ENCODE results near the gene EGFL7. TPM values are rescaled to one million over a fixed set of nuclear protein-coding genes. Genes with fewer than 3 reads are reported as not detected.
A peak's percentile ranks its signal among the peaks of the same experiment; 100 is the strongest.

Gene EGFL7
- total RNA-seq, 1 experiment from 2014 or later: 87.3 TPM

- Histone ChIP-seq H3K36me3 (replicated peaks; ENCODE audit: control insufficient read depth, insufficient read depth, low read length) (no peaks in the 10 kb centered on the region; the same call in 1 of the 2 replicates), H3K27me3 (ENCODE audit: control insufficient read depth, insufficient read depth, low read length) (no peaks in the 10 kb centered on the region), H3K4me3 (ENCODE audit: insufficient read depth, low read depth, low read length) (no peak overlapping the region)
- no peak for DNase-seq
These were observed 6.5 kb downstream of the EGFL7 start for GRCh38 chr9:136668983-136669790.

DNA sequence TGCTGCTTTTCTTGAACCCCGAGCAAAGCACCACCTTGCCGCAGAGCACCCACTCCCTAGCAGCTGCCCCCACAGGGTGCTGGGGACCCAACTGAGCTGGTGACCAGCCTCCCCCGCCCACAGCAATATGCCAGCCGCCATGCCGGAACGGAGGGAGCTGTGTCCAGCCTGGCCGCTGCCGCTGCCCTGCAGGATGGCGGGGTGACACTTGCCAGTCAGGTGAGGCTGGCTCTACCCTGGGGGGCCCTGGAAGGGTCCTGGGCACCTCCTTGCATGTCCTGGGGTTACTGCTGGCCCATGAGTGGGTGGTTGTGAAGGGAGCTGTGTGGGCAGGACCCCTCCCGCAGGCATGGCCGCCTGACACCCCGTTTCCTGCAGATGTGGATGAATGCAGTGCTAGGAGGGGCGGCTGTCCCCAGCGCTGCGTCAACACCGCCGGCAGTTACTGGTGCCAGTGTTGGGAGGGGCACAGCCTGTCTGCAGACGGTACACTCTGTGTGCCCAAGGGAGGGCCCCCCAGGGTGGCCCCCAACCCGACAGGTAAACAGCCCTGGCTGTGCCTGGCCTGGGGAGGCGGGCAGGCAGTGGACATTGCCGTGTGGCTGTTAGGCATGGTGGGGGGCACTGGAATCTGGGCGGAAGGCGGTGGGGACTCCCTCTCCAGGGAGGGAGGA lies 7.2 kb downstream of the EGFL7 start:
- Histone ChIP-seq H3K36me3 (replicated peaks; ENCODE audit: control insufficient read depth, insufficient read depth, low read length) (no peaks in the 10 kb centered on the region; the same call in 1 of the 2 replicates), H3K4me3 (ENCODE audit: insufficient read depth, low read depth, low read length) (no peak overlapping the region), H3K27me3 (ENCODE audit: control insufficient read depth, insufficient read depth, low read length) (no peaks in the 10 kb centered on the region)
- peak; percentile 63 for DNase-seq

GRCh38 chr9:136670576-136671253 lies 8.0 kb downstream of the EGFL7 start:
- Histone ChIP-seq H3K4me3 (ENCODE audit: insufficient read depth, low read depth, low read length) (no peak overlapping the region), H3K27me3 (ENCODE audit: control insufficient read depth, insufficient read depth, low read length) (no peaks in the 10 kb centered on the region), H3K36me3 (replicated peaks; ENCODE audit: control insufficient read depth, insufficient read depth, low read length) (no peaks in the 10 kb centered on the region; the same call in 1 of the 2 replicates)
- DNase-seq: peak; percentile 69

DNA sequence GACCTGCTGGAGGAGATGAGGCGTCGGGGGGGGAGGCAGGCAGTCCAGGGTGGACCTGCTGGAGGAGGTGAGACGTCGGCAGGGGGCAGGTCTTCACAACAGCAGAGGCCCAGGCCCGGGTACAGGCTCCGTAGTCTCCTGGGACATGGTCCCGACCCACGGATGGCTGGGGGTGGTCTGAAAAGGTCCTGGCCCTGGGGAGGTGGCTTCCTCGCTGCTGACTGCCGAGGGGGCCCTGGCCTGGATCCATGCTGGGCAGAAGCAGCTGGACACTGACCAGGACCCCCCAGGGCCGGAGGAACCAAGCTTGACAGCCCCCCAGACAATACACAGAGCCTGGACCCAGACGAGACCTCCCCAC lies 8.5 kb downstream of the EGFL7 start:
- DNase-seq: no peak
- H3K4me3 ChIP-seq (ENCODE audit: insufficient read depth, low read depth, low read length): no peak overlapping the region
- H3K27me3 ChIP-seq (ENCODE audit: control insufficient read depth, insufficient read depth, low read length): no peaks in the 10 kb centered on the region
- H3K36me3 ChIP-seq (replicated peaks; ENCODE audit: control insufficient read depth, insufficient read depth, low read length): no peaks in the 10 kb centered on the region; the same call in 1 of the 2 replicates

GRCh38 chr9:136671646-136672430 lies 9.1 kb downstream of the EGFL7 start:
- Histone ChIP-seq H3K4me3 (ENCODE audit: insufficient read depth, low read depth, low read length) (no peak overlapping the region), H3K27me3 (ENCODE audit: control insufficient read depth, insufficient read depth, low read length) (no peaks in the 10 kb centered on the region), H3K36me3 (replicated peaks; ENCODE audit: control insufficient read depth, insufficient read depth, low read length) (no peaks in the 10 kb centered on the region; the same call in 1 of the 2 replicates)
- DNase-seq: peak; percentile 98

DNA sequence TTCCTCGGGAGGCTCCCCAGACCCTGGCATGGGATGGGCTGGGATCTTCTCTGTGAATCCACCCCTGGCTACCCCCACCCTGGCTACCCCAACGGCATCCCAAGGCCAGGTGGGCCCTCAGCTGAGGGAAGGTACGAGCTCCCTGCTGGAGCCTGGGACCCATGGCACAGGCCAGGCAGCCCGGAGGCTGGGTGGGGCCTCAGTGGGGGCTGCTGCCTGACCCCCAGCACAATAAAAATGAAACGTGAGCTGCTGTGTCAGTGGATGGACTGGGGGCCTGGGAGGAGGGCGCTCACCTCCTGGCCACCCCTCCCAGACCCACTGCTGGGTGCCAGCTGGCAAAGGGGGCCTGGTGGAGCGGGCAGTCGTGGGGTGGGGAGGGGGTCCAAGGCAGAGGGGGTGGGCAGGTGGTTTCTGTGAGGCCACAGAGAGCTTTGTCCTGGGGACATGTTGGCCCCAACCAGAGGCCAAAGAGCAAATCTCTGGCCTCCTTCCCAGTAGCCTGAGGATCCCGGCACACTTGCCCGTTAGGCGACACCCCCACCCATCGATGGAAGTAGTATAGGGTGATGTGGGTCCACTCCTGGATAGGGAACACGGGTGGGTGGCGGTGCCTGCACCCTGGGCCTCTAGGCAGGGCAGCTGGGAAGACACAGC lies 9.8 kb downstream of the EGFL7 start:
- Histone ChIP-seq H3K27me3 (ENCODE audit: control insufficient read depth, insufficient read depth, low read length) (no peaks in the 10 kb centered on the region), H3K4me3 (ENCODE audit: insufficient read depth, low read depth, low read length) (no peak overlapping the region), H3K36me3 (replicated peaks; ENCODE audit: control insufficient read depth, insufficient read depth, low read length) (no peaks in the 10 kb centered on the region; the same call in 1 of the 2 replicates)
- peak; percentile 66 for DNase-seq

DNA sequence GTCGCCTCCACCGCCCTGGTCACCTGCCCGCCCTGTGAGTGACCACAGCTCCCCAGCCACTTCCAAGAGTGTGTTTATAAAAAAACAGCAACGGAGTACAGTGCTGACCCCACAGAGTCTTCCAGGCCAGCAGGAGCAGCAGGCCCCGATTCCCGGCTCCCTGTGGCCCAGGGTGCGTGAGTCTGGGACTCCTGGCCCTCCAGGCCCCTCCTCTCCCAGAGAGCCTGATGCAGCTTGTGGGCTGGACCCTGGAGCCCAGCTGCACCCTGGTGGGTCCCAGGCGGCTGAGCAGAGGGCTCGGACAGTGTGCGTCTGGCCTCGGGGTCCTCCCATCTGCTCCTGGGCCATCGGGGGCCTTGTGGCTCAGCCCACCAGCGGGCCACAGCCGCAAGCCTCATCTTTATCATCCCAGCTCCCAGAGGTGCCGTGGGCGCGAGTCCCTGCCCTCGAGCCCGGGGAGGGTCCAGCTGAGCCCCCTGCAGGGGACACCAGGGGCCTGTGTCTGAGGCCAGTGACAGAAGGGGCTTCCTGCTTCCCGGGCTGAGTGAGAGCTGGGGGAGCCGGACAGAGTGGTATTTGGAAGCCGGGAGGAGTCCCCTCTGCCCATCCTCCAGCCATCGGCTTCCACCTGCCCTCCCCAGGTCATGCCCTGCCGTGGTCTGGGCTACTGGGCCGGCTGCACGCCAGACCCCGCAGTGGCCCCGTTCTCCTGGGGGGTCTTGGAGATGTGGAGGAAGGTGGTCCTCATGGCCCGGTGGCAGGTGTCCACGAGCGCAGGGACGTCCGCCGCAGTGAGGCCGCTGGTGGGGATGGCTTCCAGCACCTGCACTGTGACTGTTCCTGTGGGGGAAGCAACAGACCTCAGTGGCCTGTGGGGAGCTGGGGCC lies 10.6 kb downstream of the EGFL7 start:
- no peak overlapping the region for H3K4me3 ChIP-seq (ENCODE audit: insufficient read depth, low read depth, low read length)
- DNase-seq: peak; percentile 67
- no peaks in the 10 kb centered on the region; the same call in 1 of the 2 replicates for H3K36me3 ChIP-seq (replicated peaks; ENCODE audit: control insufficient read depth, insufficient read depth, low read length)
- H3K27me3 ChIP-seq (ENCODE audit: control insufficient read depth, insufficient read depth, low read length): no peaks in the 10 kb centered on the region

DNA sequence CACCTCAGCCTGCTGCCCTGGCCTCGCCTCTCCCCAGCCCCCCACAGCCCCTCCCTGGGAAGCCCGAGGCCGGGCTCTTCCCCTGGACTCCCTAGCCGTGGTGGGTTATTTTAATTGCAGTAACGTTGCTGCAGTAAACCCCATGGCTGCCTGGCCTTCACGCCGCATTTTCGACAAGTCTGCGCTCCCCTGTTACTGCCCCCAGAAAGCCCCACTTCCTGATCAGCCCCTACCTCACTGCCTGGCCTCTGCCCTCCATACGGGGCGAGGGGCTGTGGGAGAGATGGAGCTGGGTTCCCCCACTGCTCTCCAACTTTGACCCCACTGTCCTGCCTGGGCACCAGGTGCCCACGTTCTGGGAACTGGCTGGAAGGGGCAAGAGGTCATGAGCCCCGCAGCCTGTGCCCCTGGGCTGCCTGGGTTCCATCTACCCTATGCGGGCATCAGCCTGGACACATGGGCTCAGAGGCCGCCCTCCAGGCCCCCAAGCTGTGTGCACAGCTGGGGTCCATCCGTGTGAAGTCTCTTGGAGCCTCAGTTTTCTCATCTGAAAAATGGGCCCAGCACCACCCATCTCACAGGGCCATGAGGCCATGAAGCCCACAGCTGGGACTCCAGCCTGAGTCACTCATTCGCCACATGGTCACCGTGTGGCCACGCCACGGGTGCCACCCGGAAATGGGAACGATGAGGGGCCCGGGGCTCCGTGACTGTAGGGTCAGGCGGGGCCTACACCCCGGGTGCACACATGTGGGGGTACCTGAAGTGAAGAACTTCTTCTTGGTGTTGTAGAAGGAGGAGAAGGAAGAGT lies 11.5 kb downstream of the EGFL7 start:
- H3K36me3 ChIP-seq (replicated peaks; ENCODE audit: control insufficient read depth, insufficient read depth, low read length): no peaks in the 10 kb centered on the region; the same call in 1 of the 2 replicates
- DNase-seq: no peak
- H3K27me3 ChIP-seq (ENCODE audit: control insufficient read depth, insufficient read depth, low read length): no peaks in the 10 kb centered on the region
- H3K4me3 ChIP-seq (ENCODE audit: insufficient read depth, low read depth, low read length): no peak overlapping the region

GRCh38 chr9:136674786-136675349 lies 12.2 kb downstream of the EGFL7 start:
- no peaks in the 10 kb centered on the region; the same call in 1 of the 2 replicates for H3K36me3 ChIP-seq (replicated peaks; ENCODE audit: control insufficient read depth, insufficient read depth, low read length)
- DNase-seq: peak; percentile 66
- H3K4me3 ChIP-seq (ENCODE audit: insufficient read depth, low read depth, low read length): no peak overlapping the region
- no peaks in the 10 kb centered on the region for H3K27me3 ChIP-seq (ENCODE audit: control insufficient read depth, insufficient read depth, low read length)

- no peak overlapping the region for H3K4me3 ChIP-seq (ENCODE audit: insufficient read depth, low read depth, low read length)
- peak; percentile 72 for DNase-seq
- H3K36me3 ChIP-seq (replicated peaks; ENCODE audit: control insufficient read depth, insufficient read depth, low read length): no peaks in the 10 kb centered on the region; the same call in 1 of the 2 replicates
- no peaks in the 10 kb centered on the region for H3K27me3 ChIP-seq (ENCODE audit: control insufficient read depth, insufficient read depth, low read length)
These were observed 13.0 kb downstream of the EGFL7 start for GRCh38 chr9:136675477-136676296.

- DNase-seq: peak; percentile 68
- Histone ChIP-seq H3K36me3 (replicated peaks; ENCODE audit: control insufficient read depth, insufficient read depth, low read length) (no peaks in the 10 kb centered on the region; the same call in 1 of the 2 replicates), H3K27me3 (ENCODE audit: control insufficient read depth, insufficient read depth, low read length) (no peaks in the 10 kb centered on the region), H3K4me3 (ENCODE audit: insufficient read depth, low read depth, low read length) (no peak overlapping the region)
These were observed 13.6 kb downstream of the EGFL7 start for GRCh38 chr9:136676297-136676794.

Data from H7 (cell line).